GM23338 (cell line): ENCODE data around the gene GPD1L. TPM values are rescaled to one million over a fixed set of nuclear protein-coding genes. Genes with fewer than 3 reads are reported as not detected.
A peak's percentile ranks its signal among the peaks of the same experiment; 100 is the strongest.

Source experiments
- ATAC-seq: fragments of 200-7000 bp; cut with Tn5 transposase; 3 replicates; pipeline ENCODE4 v1.9.1; 2020
- DNase-seq: peaks from one replicate; pipeline ENCODE4 v3.0.0-alpha.2; 2015; ENCODE audit warnings: low spot score
- H2AFZ ChIP-seq: fragments of 200-600 bp; sonication (generic); 2 replicates; pipeline ENCODE4 v1.8.0; 2016; ENCODE audit warnings: antibody characterized with exemption, mild to moderate bottlenecking, moderate library complexity
- H3F3A ChIP-seq: fragments of 200-600 bp; sonication (generic); replicated peaks from 2 replicates; pipeline ENCODE4 v1.8.0; 2017; ENCODE audit warnings: antibody characterized with exemption, mixed run types, low read depth
- H3K27ac ChIP-seq: fragments of 200-600 bp; sonication (generic); 2 replicates; pipeline ENCODE4 v1.6.1; 2016; ENCODE audit warnings: low read depth
- H3K27me3 ChIP-seq: fragments of 200-600 bp; sonication (generic); 2 replicates; pipeline ENCODE4 v1.8.0; 2016; ENCODE audit warnings: mild to moderate bottlenecking, mixed run types, moderate library complexity; ENCODE audit not compliant: insufficient read depth
- H3K36me3 ChIP-seq: fragments of 200-600 bp; sonication (generic); 2 replicates; pipeline ENCODE4 v1.8.0; 2016; ENCODE audit warnings: mild to moderate bottlenecking; ENCODE audit not compliant: insufficient read depth
- H3K4me1 ChIP-seq: fragments of 200-600 bp; sonication (generic); 2 replicates; pipeline ENCODE4 v1.8.0; 2016; ENCODE audit warnings: mild to moderate bottlenecking, moderate library complexity; ENCODE audit not compliant: insufficient read depth
- H3K4me2 ChIP-seq: fragments of 200-600 bp; sonication (generic); 2 replicates; pipeline ENCODE4 v1.7.1; 2017; ENCODE audit warnings: mixed run types
- H3K4me3 ChIP-seq: fragments of 200-600 bp; sonication (generic); 2 replicates; pipeline ENCODE4 v1.6.1; 2016; ENCODE audit warnings: mixed run types
- H3K79me2 ChIP-seq: fragments of 200-600 bp; sonication (generic); replicated peaks from 2 replicates; pipeline ENCODE4 v1.8.0; 2017; ENCODE audit warnings: mild to moderate bottlenecking; ENCODE audit not compliant: insufficient read depth
- H3K9me2 ChIP-seq: fragments of 200-600 bp; sonication (generic); 2 replicates; pipeline ENCODE4 v1.8.0; 2017; ENCODE audit not compliant: insufficient read depth
- H4K20me1 ChIP-seq: fragments of 200-600 bp; sonication (generic); replicated peaks from 2 replicates; pipeline ENCODE4 v1.8.0; 2017; ENCODE audit warnings: mild to moderate bottlenecking; ENCODE audit not compliant: insufficient read depth
- H3K27ac Mint-ChIP-seq: 2 replicates; pipeline ENCODE4 v1.8.0; 2020; ENCODE audit warnings: inconsistent platforms, mild to moderate bottlenecking, moderate library complexity, mixed read lengths
- H3K27me3 Mint-ChIP-seq: 3 replicates; pipeline ENCODE4 v1.8.0; 2022; ENCODE audit warnings: low read depth, mild to moderate bottlenecking, moderate library complexity, mixed read lengths, inconsistent platforms; ENCODE audit not compliant: insufficient read depth, poor library complexity
- H3K36me3 Mint-ChIP-seq: 3 replicates; pipeline ENCODE4 v1.8.0; 2021; ENCODE audit warnings: low read depth, mild to moderate bottlenecking, inconsistent platforms, moderate library complexity, mixed read lengths
- H3K4me1 Mint-ChIP-seq: 3 replicates; pipeline ENCODE4 v1.8.0; 2020; ENCODE audit warnings: mild to moderate bottlenecking, inconsistent platforms, mixed read lengths
- H3K4me3 Mint-ChIP-seq: 3 replicates; pipeline ENCODE4 v1.8.0; 2021; ENCODE audit warnings: moderate library complexity, mild to moderate bottlenecking, inconsistent platforms, mixed read lengths
- H3K9me3 Mint-ChIP-seq: 3 replicates; pipeline ENCODE4 v1.8.0; 2020; ENCODE audit warnings: moderate library complexity, mild to moderate bottlenecking, inconsistent platforms, mixed read lengths
- CREB1 ChIP-seq: fragments of 250-450 bp; sonication (Bioruptor Pico); IDR thresholded peaks from 2 replicates; pipeline ENCODE4 v1.5.0; 2020; ENCODE audit warnings: low read depth, mild to moderate bottlenecking, moderate library complexity
- ZNF114 ChIP-seq: fragments of 250-450 bp; sonication (Bioruptor Pico); IDR thresholded peaks from 2 replicates; pipeline ENCODE4 v1.5.0; 2020; ENCODE audit warnings: mild to moderate bottlenecking, moderate library complexity
- ZNF331 ChIP-seq: fragments of 250-450 bp; sonication (Bioruptor Pico); IDR thresholded peaks from 2 replicates; pipeline ENCODE4 v1.5.0; 2020; ENCODE audit warnings: low read depth, mild to moderate bottlenecking, moderate library complexity
- polyA plus RNA-seq: library from polyadenylated mRNA; unstranded; fragments of >200 nt; fragmentation: Nextera tagmentation; extraction: Ambion mirVana; gene quantifications from 2 replicates; pipeline ENCODE4 v1.2.1, GENCODE V29; 2016
- total RNA-seq: library from RNA; depleted of rRNA; stranded (reverse); fragments of >200 nt; shearing (Covaris generic); gene quantifications from 2 replicates; pipeline ENCODE4 v1.2.3, GENCODE V29; 2014
- TF ChIP-seq, protein P1 (sequence below), 2 experiments: fragments of 200-600 bp in 1 of 2; sonication (generic) in 1 of 2; conservative IDR thresholded peaks; 2 replicates each; pipeline versions ENCODE4 v1.5.1 to v1.6.1; 2016 to 2017; ENCODE audit warnings: antibody characterized with exemption in 2 of 2, low read depth in 2 of 2, mild to moderate bottlenecking in 2 of 2, moderate library complexity in 1 of 2

GPD1L gene
- total and polyA plus RNA-seq, 2 experiments from 2014 or later: 2.0 to 6.4 TPM

DNA sequence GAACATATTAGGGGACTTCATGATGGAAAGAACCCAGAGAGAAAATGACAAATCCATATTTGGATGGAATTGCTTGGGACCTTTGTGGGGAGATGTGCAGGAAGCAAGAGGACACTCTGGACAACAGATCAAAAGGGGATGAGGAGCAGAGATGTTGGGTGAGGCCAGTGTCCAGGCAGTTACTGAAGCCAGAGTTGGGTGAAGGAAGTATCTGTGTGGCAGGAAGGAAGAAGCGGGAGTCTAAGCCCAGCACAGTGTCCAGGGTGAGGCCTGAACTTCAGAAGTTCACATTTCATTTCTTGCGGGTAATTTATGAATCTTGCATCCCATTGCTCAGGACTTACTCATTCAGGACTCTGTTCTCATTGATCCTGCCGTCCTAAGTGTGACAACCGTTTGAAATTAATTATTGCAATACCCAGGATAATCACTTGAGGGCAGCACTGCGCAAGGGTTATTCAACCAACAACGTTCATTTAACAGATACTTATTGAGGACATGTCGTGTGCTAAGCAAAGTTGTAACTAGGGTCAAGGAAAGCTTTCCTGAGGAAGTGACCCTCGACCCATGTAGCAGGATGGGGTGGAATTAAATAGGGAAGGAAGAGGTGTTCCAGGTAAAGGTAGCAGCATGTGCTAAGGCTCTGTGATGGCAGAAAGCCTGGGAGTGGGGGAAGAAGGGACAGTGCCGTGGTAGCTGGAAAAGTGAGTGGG is 70.7 kb downstream of the GPD1L start:
- H3K4me1 Mint-ChIP-seq: peaks cover 2% of the 10 kb centered on the region
- no peak overlapping the region for H2AFZ ChIP-seq
- no peaks in the 10 kb centered on the region for H3F3A ChIP-seq
- peaks cover 9% of the 10 kb centered on the region for H3K9me3 Mint-ChIP-seq
- no peaks in the 10 kb centered on the region for H3K27me3 Mint-ChIP-seq
- TF ChIP-seq, protein P1, sequence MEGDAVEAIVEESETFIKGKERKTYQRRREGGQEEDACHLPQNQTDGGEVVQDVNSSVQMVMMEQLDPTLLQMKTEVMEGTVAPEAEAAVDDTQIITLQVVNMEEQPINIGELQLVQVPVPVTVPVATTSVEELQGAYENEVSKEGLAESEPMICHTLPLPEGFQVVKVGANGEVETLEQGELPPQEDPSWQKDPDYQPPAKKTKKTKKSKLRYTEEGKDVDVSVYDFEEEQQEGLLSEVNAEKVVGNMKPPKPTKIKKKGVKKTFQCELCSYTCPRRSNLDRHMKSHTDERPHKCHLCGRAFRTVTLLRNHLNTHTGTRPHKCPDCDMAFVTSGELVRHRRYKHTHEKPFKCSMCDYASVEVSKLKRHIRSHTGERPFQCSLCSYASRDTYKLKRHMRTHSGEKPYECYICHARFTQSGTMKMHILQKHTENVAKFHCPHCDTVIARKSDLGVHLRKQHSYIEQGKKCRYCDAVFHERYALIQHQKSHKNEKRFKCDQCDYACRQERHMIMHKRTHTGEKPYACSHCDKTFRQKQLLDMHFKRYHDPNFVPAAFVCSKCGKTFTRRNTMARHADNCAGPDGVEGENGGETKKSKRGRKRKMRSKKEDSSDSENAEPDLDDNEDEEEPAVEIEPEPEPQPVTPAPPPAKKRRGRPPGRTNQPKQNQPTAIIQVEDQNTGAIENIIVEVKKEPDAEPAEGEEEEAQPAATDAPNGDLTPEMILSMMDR (conservative IDR thresholded peaks at IDR 0.05; ENCODE audit: low read depth in 2 of 2): peak; percentile 85 to 91
- TF ChIP-seq ZNF331: no peak
- H3K36me3 ChIP-seq: no peaks in the 10 kb centered on the region
- H3K79me2 ChIP-seq: no peaks in the 10 kb centered on the region
- ATAC-seq: peak; percentile 70
- H3K4me1 ChIP-seq: no peaks in the 10 kb centered on the region
- H3K4me2 ChIP-seq: no peak overlapping the region
- peaks cover 3% of the 10 kb centered on the region; the same call in 1 of the 3 replicates for H3K36me3 Mint-ChIP-seq
- H3K4me3 Mint-ChIP-seq: no peak overlapping the region
- H3K27ac ChIP-seq: no peak overlapping the region
- H3K27me3 ChIP-seq: no peaks in the 10 kb centered on the region
- no peak overlapping the region for H3K4me3 ChIP-seq
- H3K27ac Mint-ChIP-seq: peak overlapping the region; percentile 63; the same call in 1 of the 2 replicates
- no peaks in the 10 kb centered on the region for H4K20me1 ChIP-seq
- H3K9me2 ChIP-seq: no peaks in the 10 kb centered on the region
- DNase-seq: peak; percentile 87

DNA sequence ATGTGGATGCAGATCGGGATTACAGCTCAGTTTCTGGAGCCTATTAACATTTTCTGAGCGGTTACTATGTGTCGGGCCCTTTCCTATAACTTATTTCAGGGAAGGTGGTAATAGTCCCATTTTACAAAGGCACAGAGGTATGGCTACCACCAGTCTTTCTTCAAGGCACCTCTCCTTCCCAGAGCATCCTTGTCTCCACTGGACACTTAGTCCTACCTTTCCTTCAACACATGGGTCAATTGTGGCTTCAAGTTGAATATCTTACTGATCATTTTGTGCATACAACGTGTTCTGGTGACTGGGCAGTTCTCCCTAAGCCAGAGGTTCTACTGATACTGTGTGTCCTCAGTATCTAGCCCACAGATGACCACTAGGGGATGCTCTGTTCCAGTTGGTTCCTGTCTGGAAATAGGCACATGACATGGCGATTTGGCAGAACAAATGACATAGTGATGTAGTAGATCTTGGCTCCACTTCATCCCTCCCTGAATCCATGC is 71.3 kb downstream of the GPD1L start:
- peak; percentile 95 for DNase-seq
- Histone ChIP-seq H3K9me2 (no peaks in the 10 kb centered on the region), H3K79me2 (no peaks in the 10 kb centered on the region), H3K4me2 (no peak overlapping the region), H3K4me1 (no peaks in the 10 kb centered on the region), H3K27ac (no peak overlapping the region), H4K20me1 (no peaks in the 10 kb centered on the region), H3F3A (no peaks in the 10 kb centered on the region), H3K36me3 (no peaks in the 10 kb centered on the region), H3K27me3 (no peaks in the 10 kb centered on the region), H3K4me3 (no peak overlapping the region), H2AFZ (peak overlapping the region; percentile 60; the same call in 1 of the 2 replicates)
- Mint-ChIP-seq H3K27me3 (peaks cover 2% of the 10 kb centered on the region), H3K4me1 (peaks cover 2% of the 10 kb centered on the region), H3K4me3 (no peak overlapping the region), H3K36me3 (no peaks in the 10 kb centered on the region), H3K9me3 (peaks cover 5% of the 10 kb centered on the region; the same call in 2 of the 3 replicates), H3K27ac (peak overlapping the region; percentile 70; the same call in 1 of the 2 replicates)
- peak; percentile 97 for ATAC-seq
- TF ChIP-seq, protein P1 (conservative IDR thresholded peaks at IDR 0.05; ENCODE audit: low read depth in 2 of 2): peak; percentile 90 to 99
- peak; percentile 26; the same call in 1 of the 2 replicates for TF ChIP-seq CREB1 (CRISPR knock-in tag)
- no peak for TF ChIP-seq ZNF114 (CRISPR knock-in tag)
